ENCODE data around the gene CEP97.
"Not testable (repeated sequence)": the region's sequence is repeated elsewhere in the genome, so short reads cannot be mapped to it uniquely, and the experiment has no call there.

CEP97 gene

GRCh38 chr3:101762041-101762646 is 37.7 kb downstream of the CEP97 start:
- DNase-seq (ENCODE audit: low read depth): no peak

- DNase-seq (ENCODE audit: low read depth): not testable (repeated sequence)
These were observed 53.4 kb downstream of the CEP97 start for GRCh38 chr3:101777745-101778281.

GRCh38 chr3:101778385-101779046 is 54.1 kb downstream of the CEP97 start:
- DNase-seq (ENCODE audit: low read depth): no peak

- peak; percentile 68 for DNase-seq (ENCODE audit: low read depth)
These were observed 54.8 kb downstream of the CEP97 start, which contains the start of gene NXPE3 for GRCh38 chr3:101779047-101779821. Gene NXPE3 (plus strand): TSS chr3:101779211. CDS start chr3:101785597, 6,386 bp downstream.

- no peak for DNase-seq (ENCODE audit: low read depth)
These were observed 55.5 kb downstream of the CEP97 start for GRCh38 chr3:101779822-101780381.

- peak; percentile 72 for DNase-seq (ENCODE audit: low read depth)
These were observed 56.2 kb downstream of the CEP97 start for GRCh38 chr3:101780661-101781060.

- no peak for DNase-seq (ENCODE audit: low read depth)
These were observed 56.8 kb downstream of the CEP97 start for GRCh38 chr3:101781166-101781565.

GRCh38 chr3:101784855-101785613 is 60.6 kb downstream of the CEP97 start:
- DNase-seq (ENCODE audit: low read depth): no peak

- DNase-seq (ENCODE audit: low read depth): no peak
These were observed 67.4 kb downstream of the CEP97 start for GRCh38 chr3:101791778-101792177.

GRCh38 chr3:101796077-101796680 is 71.8 kb downstream of the CEP97 start:
- no peak for DNase-seq (ENCODE audit: low read depth)

GRCh38 chr3:101801174-101801573 is 76.8 kb downstream of the CEP97 start:
- no peak for DNase-seq (ENCODE audit: low read depth)

GRCh38 chr3:101802179-101802578 is 77.8 kb downstream of the CEP97 start:
- DNase-seq (ENCODE audit: low read depth): no peak

GRCh38 chr3:101803173-101803782 is 78.9 kb downstream of the CEP97 start:
- DNase-seq (ENCODE audit: low read depth): peak; percentile 57

- no peak for DNase-seq (ENCODE audit: low read depth)
These were observed 79.5 kb downstream of the CEP97 start for GRCh38 chr3:101803939-101804338.

- DNase-seq (ENCODE audit: low read depth): no peak
These were observed 82.1 kb downstream of the CEP97 start for GRCh38 chr3:101806491-101806890.

- DNase-seq (ENCODE audit: low read depth): no peak
These were observed 83.5 kb downstream of the CEP97 start for GRCh38 chr3:101807888-101808287.

- no peak for DNase-seq (ENCODE audit: low read depth)
These were observed 85.0 kb downstream of the CEP97 start for GRCh38 chr3:101809178-101810021.

- no peak for DNase-seq (ENCODE audit: low read depth)
These were observed 85.6 kb downstream of the CEP97 start for GRCh38 chr3:101810022-101810418.

- no peak for DNase-seq (ENCODE audit: low read depth)
These were observed 87.5 kb downstream of the CEP97 start for GRCh38 chr3:101811875-101812274.

- DNase-seq (ENCODE audit: low read depth): no peak
These were observed 88.5 kb downstream of the CEP97 start for GRCh38 chr3:101812895-101813294.
